Left lung (tissue), 10 donors: ENCODE measurements around the gene CRACR2A. TPM values are rescaled to one million over a fixed set of nuclear protein-coding genes. Genes with fewer than 3 reads are reported as not detected.
A peak's percentile ranks its signal among the peaks of the same experiment; 100 is the strongest.

Source experiments
- ATAC-seq: fragments of 200-7000 bp; cut with Tn5 transposase; one replicate; pipeline ENCODE4 v1.9.1; 2020; ENCODE audit warnings: moderate library complexity
- DNase-seq, 4 donors: peaks; one replicate each; pipeline ENCODE4 v3.0.0-alpha.2; 2013 to 2020
- H3K27ac ChIP-seq, 2 donors: fragments of 200-600 bp; sonication (generic) in 1 of 2; one replicate each; pipeline versions ENCODE4 v1.5.0 to v1.8.0; 2020 to 2021
- H3K27me3 ChIP-seq, 2 donors: fragments of 200-600 bp; sonication (generic) in 1 of 2; one replicate each; pipeline versions ENCODE4 v1.5.0 to v1.8.0; 2020 to 2021
- H3K36me3 ChIP-seq, 2 donors: fragments of 200-600 bp; sonication (generic) in 1 of 2; one replicate each; pipeline versions ENCODE4 v1.5.0 to v1.8.0; 2020 to 2021
- H3K4me1 ChIP-seq, 2 donors: fragments of 200-600 bp; one replicate each; pipeline ENCODE4 v1.8.0; 2021
- H3K4me3 ChIP-seq, 2 donors: fragments of 200-600 bp; sonication (generic) in 1 of 2; one replicate each; pipeline versions ENCODE4 v1.5.0 to v1.8.0; 2020 to 2021; ENCODE audit warnings: mild to moderate bottlenecking in 1 of 2
- H3K9me3 ChIP-seq, 2 donors: fragments of 200-600 bp; sonication (generic) in 1 of 2; one replicate each; pipeline versions ENCODE4 v1.5.0 to v1.8.0; 2020 to 2021
- CTCF ChIP-seq, 2 donors: fragments of 200-600 bp; sonication (generic) in 1 of 2; IDR thresholded peaks; one replicate each; pipeline versions ENCODE4 v1.5.0 to v1.8.0; 2021; ENCODE audit warnings: antibody characterized with exemption in 2 of 2
- intact Hi-C, 2 donors: fragments of 100-400 bp; cut with DNase I; formaldehyde crosslinking; loops; one replicate each; pipeline versions ENCODE4 v1.11.2 to v1.14.2; 2022
- polyA plus RNA-seq, 6 donors: library from polyadenylated mRNA; unstranded; fragments of 120-200 nt; gene quantifications; one replicate each; pipeline ENCODE4 v1.2.1, GENCODE V29; 2013; ENCODE audit not compliant: insufficient read length in 6 of 6
- total RNA-seq, 2 donors: library from RNA; stranded (reverse); fragmentation: NEBNext Ultra II Directional; extraction: Animal tissue kit (Norgen Biotek cat#: 25700); gene quantifications; one replicate each; pipeline ENCODE4 v1.2.1, GENCODE V29; 2021
- donor health status: DM: no; HTN: yes; CAD: no.
- donor health status: DM: no; HTN: no; CAD: no.

Gene CRACR2A
- total and polyA plus RNA-seq, 8 donors = 3.2 to 6.5 (median 3.8) TPM

GRCh38 chr12:3574986-3575385 lies 177.9 kb downstream of the CRACR2A start:
- TF ChIP-seq CTCF (IDR thresholded peaks at IDR 0.05) = no peak
- ATAC-seq (no peak), DNase-seq (no peak)
- Histone ChIP-seq H3K27ac (no peak overlapping the region), H3K4me3 (no peak overlapping the region), H3K9me3 (no peaks in the 10 kb centered on the region), H3K36me3 (no peaks in the 10 kb centered on the region), H3K4me1 (no peaks in the 10 kb centered on the region), H3K27me3 (no peaks in the 10 kb centered on the region)
- intact Hi-C loops = no loop called here

- no peak for TF ChIP-seq CTCF (IDR thresholded peaks at IDR 0.05)
- intact Hi-C loops = no loop called here
- no peaks in the 10 kb centered on the region for H3K36me3 ChIP-seq
- no peak for ATAC-seq
- H3K4me3 ChIP-seq = no peak overlapping the region
- H3K9me3 ChIP-seq = no peaks in the 10 kb centered on the region
- no peak overlapping the region for H3K27ac ChIP-seq
- H3K4me1 ChIP-seq = no peaks in the 10 kb centered on the region
- no peaks in the 10 kb centered on the region for H3K27me3 ChIP-seq
- no peak for DNase-seq
Measured at GRCh38 chr12:3572560-3572959, 180.3 kb downstream of the CRACR2A start.

DNA sequence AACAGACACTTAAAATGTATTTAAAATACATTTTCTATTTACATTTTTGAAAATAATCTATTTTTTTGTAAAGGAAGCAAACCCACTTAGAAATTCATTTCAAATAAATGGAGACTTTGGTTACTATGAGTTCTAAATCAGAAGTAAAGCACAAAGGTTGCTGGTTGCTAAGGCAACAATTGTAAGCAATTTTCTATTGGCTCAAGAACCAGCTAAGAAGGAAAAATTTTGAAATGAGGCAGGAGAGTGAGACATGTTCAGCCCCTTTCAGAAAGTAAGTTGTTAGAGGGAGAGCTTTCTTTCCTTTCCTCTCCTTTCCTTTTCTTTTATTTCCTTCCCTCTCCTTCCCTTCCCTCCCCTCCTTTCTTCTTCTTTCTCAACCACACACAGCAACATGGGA lies 181.2 kb downstream of the CRACR2A start:
- Histone ChIP-seq H3K9me3 (no peaks in the 10 kb centered on the region), H3K36me3 (no peaks in the 10 kb centered on the region), H3K4me1 (no peaks in the 10 kb centered on the region), H3K4me3 (no peak overlapping the region), H3K27me3 (no peaks in the 10 kb centered on the region), H3K27ac (no peak overlapping the region)
- DNase-seq (peak in 1 of 4 donors; percentile 23), ATAC-seq (no peak)
- intact Hi-C loops = no loop called here
- no peak for TF ChIP-seq CTCF (IDR thresholded peaks at IDR 0.05)

- intact Hi-C loops = no loop called here
- Histone ChIP-seq H3K36me3 (no peaks in the 10 kb centered on the region), H3K4me1 (no peaks in the 10 kb centered on the region), H3K27me3 (no peaks in the 10 kb centered on the region), H3K27ac (no peak overlapping the region), H3K4me3 (no peak overlapping the region), H3K9me3 (no peaks in the 10 kb centered on the region)
- TF ChIP-seq CTCF (IDR thresholded peaks at IDR 0.05) = no peak
- ATAC-seq = no peak
- DNase-seq = no peak
Measured at GRCh38 chr12:3571323-3571722, 181.6 kb downstream of the CRACR2A start.

GRCh38 chr12:3568695-3569094 lies 184.2 kb downstream of the CRACR2A start:
- H3K27me3 ChIP-seq = no peaks in the 10 kb centered on the region
- DNase-seq (no peak), ATAC-seq (no peak)
- intact Hi-C loops = no loop called here
- no peaks in the 10 kb centered on the region for H3K36me3 ChIP-seq
- H3K4me1 ChIP-seq = no peaks in the 10 kb centered on the region
- no peak overlapping the region for H3K27ac ChIP-seq
- no peaks in the 10 kb centered on the region for H3K9me3 ChIP-seq
- no peak for TF ChIP-seq CTCF (IDR thresholded peaks at IDR 0.05)
- H3K4me3 ChIP-seq = no peak overlapping the region
